Testis (tissue), 3 donors: ENCODE results near the gene MAN2C1. TPM values are rescaled to one million over a fixed set of nuclear protein-coding genes. Genes with fewer than 3 reads are reported as not detected.
"Not testable (repeated sequence)": the region's sequence is repeated elsewhere in the genome, so short reads cannot be mapped to it uniquely, and the experiment has no call there.

Source experiments
- DNase-seq: peaks from one replicate; pipeline ENCODE4 v3.0.0-alpha.2; 2019
- H3K27ac ChIP-seq, 2 donors: fragments of 200-600 bp; sonication (generic); one replicate each; pipeline ENCODE4 v1.5.1; 2019
- H3K27me3 ChIP-seq: fragments of 200-600 bp; sonication (generic); one replicate; pipeline ENCODE4 v1.5.1; 2019
- H3K36me3 ChIP-seq: fragments of 200-600 bp; sonication (generic); one replicate; pipeline ENCODE4 v1.5.1; 2017; ENCODE audit warnings: low read depth; ENCODE audit errors: missing control alignments
- H3K4me1 ChIP-seq: fragments of 200-600 bp; sonication (generic); one replicate; pipeline ENCODE4 v1.5.1; 2019
- H3K4me3 ChIP-seq, 2 donors: fragments of 200-600 bp; sonication (generic); one replicate each; pipeline ENCODE4 v1.5.1; 2017 to 2019
- H3K9me3 ChIP-seq: fragments of 200-600 bp; sonication (generic); one replicate; pipeline ENCODE4 v1.5.1; 2017
- POLR2A ChIP-seq: fragments of 450-650 bp; IDR thresholded peaks from one replicate; pipeline ENCODE4 v1.6.1; 2017; ENCODE audit warnings: antibody characterized with exemption, mild to moderate bottlenecking, moderate library complexity
- WGBS, 2 donors: methylation state at CpG; one replicate each; pipeline ENCODE4 v1.1.5; 2018; 5-methylcytosine and 5-hydroxymethylcytosine counted together
- intact Hi-C: fragments of 100-400 bp; cut with DNase I; formaldehyde crosslinking; loops from one replicate; pipeline ENCODE4 v1.15.1; 2023; ENCODE audit warnings: low total_unique reads
- polyA plus RNA-seq: library from polyadenylated mRNA; stranded (reverse); fragments of 350-450 nt; fragmentation: Illumina TruSeq; extraction: RNeasy Lipid Tissue Mini Kit (QIAGEN cat#74804); gene quantifications from one replicate; pipeline ENCODE4 v1.2.3, GENCODE V29; 2014; ENCODE audit warnings: low read depth, low replicate concordance; ENCODE audit not compliant: insufficient read depth
- total RNA-seq, 2 donors: library from RNA; depleted of rRNA; stranded (reverse); fragments of >200 nt; gene quantifications; one replicate each; pipeline ENCODE4 v1.2.3, GENCODE V29; 2016
- TF ChIP-seq, protein P1 (sequence below), 3 experiments: fragments of 450-650 bp in 2 of 3; fragments of 200-600 bp in 1 of 3; sonication (generic) in 1 of 3; IDR thresholded peaks; one replicate each; pipeline ENCODE4 v1.5.1; 2016 to 2019; ENCODE audit warnings: antibody characterized with exemption in 3 of 3, mild to moderate bottlenecking in 2 of 3, moderate library complexity in 1 of 3

MAN2C1 gene
- total and polyA plus RNA-seq, 3 donors from 2014 or later: 171 to 343 (median 256) TPM

DNA sequence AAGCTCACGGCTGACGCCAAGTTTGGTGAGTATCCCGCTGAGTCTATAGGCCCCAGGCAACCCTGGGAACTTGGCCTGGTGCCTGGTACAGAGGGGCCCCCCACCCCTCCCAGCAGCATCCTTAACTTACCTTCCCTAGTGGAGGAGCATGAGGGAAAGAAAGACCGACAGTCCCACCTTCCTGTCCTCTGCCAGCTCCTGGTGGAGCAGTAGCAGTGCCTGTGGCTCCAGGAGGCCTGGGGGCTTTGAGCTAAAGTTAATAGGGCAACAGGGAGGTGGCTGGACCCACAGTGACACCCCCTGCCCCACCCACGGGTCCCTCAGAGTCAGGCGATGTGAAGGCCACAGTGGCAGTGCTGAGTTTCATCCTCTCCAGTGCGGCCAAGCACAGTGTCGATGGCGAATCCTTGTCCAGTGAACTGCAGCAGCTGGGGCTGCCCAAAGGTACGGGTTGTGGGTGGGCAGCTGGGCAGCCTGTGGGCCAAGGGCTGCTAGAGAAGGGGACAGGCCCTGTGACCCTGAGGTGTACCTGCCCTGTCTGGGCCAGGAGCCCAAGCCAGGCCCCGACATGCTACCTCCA is 29.7 kb downstream of the MAN2C1 start:
- TF ChIP-seq, protein P1, sequence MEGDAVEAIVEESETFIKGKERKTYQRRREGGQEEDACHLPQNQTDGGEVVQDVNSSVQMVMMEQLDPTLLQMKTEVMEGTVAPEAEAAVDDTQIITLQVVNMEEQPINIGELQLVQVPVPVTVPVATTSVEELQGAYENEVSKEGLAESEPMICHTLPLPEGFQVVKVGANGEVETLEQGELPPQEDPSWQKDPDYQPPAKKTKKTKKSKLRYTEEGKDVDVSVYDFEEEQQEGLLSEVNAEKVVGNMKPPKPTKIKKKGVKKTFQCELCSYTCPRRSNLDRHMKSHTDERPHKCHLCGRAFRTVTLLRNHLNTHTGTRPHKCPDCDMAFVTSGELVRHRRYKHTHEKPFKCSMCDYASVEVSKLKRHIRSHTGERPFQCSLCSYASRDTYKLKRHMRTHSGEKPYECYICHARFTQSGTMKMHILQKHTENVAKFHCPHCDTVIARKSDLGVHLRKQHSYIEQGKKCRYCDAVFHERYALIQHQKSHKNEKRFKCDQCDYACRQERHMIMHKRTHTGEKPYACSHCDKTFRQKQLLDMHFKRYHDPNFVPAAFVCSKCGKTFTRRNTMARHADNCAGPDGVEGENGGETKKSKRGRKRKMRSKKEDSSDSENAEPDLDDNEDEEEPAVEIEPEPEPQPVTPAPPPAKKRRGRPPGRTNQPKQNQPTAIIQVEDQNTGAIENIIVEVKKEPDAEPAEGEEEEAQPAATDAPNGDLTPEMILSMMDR (IDR thresholded peaks at IDR 0.05): no peak
- no peak for TF ChIP-seq POLR2A
- intact Hi-C loops: no loop called here
- H3K27ac ChIP-seq: no peak overlapping the region
- no peak overlapping the region for H3K4me3 ChIP-seq
- H3K9me3 ChIP-seq: no peaks in the 10 kb centered on the region
- DNase-seq: no peak
- peaks cover 8% of the 10 kb centered on the region for H3K4me1 ChIP-seq
- WGBS, 2 donors: 92 to 100% methylated on average over 1 to 9 of the region's 11 CpGs
- no peaks in the 10 kb centered on the region for H3K36me3 ChIP-seq
- H3K27me3 ChIP-seq: no peaks in the 10 kb centered on the region

DNA sequence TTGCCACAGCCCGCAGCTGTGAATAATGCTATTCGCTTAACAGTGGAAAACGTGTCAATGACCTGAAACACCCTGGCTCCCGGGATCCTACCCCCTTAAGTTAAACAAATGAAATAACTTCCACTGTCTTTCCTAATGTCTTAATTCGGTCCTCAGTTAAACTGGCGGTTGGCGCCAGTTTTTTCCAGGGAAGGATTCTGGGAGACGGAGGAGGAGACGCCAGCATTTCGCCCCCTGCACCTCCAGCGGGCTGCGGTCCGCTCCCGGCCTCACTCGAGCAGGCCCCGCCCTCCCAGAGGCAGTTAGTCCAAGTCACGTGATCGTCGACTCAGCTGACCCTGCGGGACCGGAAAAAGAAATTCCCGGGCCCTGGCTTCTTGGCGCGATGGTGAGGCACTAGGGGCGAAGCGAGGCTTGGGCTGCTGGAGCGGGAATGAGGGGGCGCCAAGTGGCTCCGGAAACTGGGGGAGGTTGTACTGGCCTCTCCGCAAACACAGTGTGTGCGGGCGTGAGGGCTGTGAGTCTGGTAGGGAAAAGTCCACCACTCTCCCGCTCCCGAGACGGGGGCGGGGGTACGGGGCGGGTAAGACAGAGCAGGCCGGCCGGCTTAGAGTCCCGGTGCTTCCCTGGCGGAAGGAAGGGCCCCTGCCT is 32.6 kb downstream of the MAN2C1 start, which contains the start of gene COMMD4:
TSS of gene COMMD4 (plus strand) at position 359 of the 651 bp plus-strand sequence. CDS start at position 386, 27 bp downstream.
- no peaks in the 10 kb centered on the region for H3K27me3 ChIP-seq
- TF ChIP-seq, protein P1 (IDR thresholded peaks at IDR 0.05): no peak
- TF ChIP-seq POLR2A: no peak
- intact Hi-C loops: no loop called here
- H3K36me3 ChIP-seq: no peaks in the 10 kb centered on the region
- 0 to 1% methylated on average over 32 to 42 of the region's 42 CpGs for WGBS, 2 donors
- DNase-seq: peak; percentile 98
- H3K4me1 ChIP-seq: peaks cover 8% of the 10 kb centered on the region
- peak within 1 kb of the TSS; percentile 66 to 70 for H3K4me3 ChIP-seq
- no peaks in the 10 kb centered on the region for H3K9me3 ChIP-seq
- peak within 1 kb of the TSS; percentile 14 to 72 for H3K27ac ChIP-seq

DNA sequence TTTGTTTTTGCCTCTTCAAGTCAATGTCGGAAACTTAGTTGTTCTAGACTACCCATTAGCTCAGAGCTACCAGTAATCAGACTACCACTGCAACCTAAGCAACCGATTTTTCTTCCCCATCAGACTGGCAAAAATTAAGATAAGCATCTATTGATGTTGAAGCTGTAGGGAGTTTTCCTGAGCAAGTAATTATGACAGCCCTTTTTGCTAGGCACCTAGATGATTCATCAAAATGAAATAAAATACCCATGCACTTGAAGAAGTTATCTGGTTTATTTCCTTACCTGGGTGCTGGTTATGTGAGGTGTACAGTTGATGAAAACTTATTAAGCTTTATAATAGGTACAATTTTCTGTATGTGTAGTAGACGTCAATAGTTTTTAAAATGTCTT is 33.1 kb downstream of the MAN2C1 start:
- intact Hi-C loops: no loop called here

DNA sequence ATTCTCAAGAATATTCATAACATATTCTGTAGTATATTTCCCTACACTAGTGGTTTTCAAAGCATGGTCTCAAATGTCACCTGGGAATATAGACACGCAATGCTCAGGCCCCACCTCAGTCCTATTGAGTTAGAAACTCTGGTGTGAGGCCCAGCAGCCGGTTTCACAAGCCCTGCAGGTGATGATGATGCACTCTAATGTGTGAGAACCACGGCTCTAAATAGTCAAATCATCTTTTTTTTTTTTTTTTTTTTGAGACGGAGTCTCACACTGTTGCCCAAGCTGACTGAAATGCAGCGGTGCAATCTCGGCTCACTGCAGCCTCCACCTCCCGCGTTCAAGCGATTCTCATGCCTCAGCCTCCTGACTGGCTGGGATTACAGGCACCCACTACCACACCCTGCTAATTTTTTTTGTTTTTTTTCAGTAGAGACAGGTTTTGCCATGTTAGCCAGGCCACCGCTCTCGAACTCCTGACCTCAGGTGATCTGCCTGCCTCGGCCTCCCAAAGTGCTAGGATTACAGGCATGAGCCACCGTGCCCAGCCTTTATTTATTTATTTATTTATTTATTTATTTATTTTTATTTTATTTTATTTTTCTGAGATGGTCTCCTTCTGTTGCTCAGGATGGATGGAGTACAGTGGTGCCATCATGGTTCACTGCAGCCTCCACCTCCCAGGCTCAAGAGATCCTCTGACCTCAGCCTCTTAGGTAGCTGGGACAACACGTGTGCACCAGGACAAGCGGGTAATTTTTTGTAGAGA is 34.6 kb downstream of the MAN2C1 start:
- H3K27ac ChIP-seq, H3K27me3 ChIP-seq, DNase-seq, intact Hi-C loops, H3K9me3 ChIP-seq, H3K4me3 ChIP-seq, H3K4me1 ChIP-seq, H3K36me3 ChIP-seq: not testable (repeated sequence)
- 91 to 92% methylated on average over 15 of the region's 15 CpGs for WGBS, 2 donors

More for the DNA sequence above, 33.1 kb downstream of the MAN2C1 start:
- Histone ChIP-seq H3K27me3 (no peaks in the 10 kb centered on the region), H3K27ac (peak overlapping the region in 1 of 2 donors; percentile 72), H3K9me3 (no peaks in the 10 kb centered on the region), H3K36me3 (no peaks in the 10 kb centered on the region), H3K4me3 (peak overlapping the region; percentile 66 to 70), H3K4me1 (peaks cover 8% of the 10 kb centered on the region)
- no peak for TF ChIP-seq POLR2A
- TF ChIP-seq, protein P1 (IDR thresholded peaks at IDR 0.05): no peak
- WGBS, 2 donors: 26 to 28% methylated on average over 3 of the region's 3 CpGs
- DNase-seq: no peak

DNA sequence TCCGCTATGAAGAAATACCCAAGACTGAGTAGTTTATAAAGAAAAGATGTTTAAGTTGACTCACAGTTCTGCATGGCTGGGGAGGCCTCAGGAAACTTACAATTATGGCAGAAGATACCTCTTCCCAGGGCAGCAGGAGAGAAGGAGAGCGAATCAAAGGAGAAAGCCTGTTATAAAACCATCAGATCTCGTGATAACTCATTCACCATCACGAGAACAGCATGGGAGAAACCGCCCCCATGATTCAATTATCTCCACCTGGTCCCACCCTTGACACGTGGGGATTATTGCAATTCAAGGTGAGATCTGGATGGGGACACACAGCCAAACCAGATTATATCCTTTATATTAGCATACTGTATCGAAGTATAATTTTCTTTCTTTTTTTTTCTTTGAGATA is 36.3 kb downstream of the MAN2C1 start:
- intact Hi-C loops, H3K4me3 ChIP-seq, H3K4me1 ChIP-seq, H3K36me3 ChIP-seq, H3K9me3 ChIP-seq, H3K27me3 ChIP-seq, H3K27ac ChIP-seq, DNase-seq: not testable (repeated sequence)
- 69 to 74% methylated on average over 7 of the region's 7 CpGs for WGBS, 2 donors
